Measurements from ENCODE around the gene RTL3.

GRCh38 chrX:78624426-78624825 is 34.7 kb downstream of the RTL3 start:
- TF ChIP-seq ZNF274 (IDR thresholded peaks at IDR 0.05; ENCODE audit: low read length) (no peak), ZNF274 (tag by site-specific recombination; IDR thresholded peaks at IDR 0.05; ENCODE audit: borderline replicate concordance) (no peak), CTCF (tag by site-specific recombination; IDR thresholded peaks at IDR 0.05) (no peak), ZNF324 (tag by site-specific recombination; IDR thresholded peaks at IDR 0.05) (no peak), ATF2 (tag by site-specific recombination; IDR thresholded peaks at IDR 0.05; ENCODE audit: low read depth) (no peak), ZNF585B (tag by site-specific recombination; IDR thresholded peaks at IDR 0.05) (no peak), ZNF362 (tag by site-specific recombination; IDR thresholded peaks at IDR 0.05) (no peak), YY1 (tag by site-specific recombination; IDR thresholded peaks at IDR 0.05) (no peak), ZNF529 (tag by site-specific recombination; IDR thresholded peaks at IDR 0.05; ENCODE audit: insufficient replicate concordance) (no peak), PRDM4 (tag by site-specific recombination; IDR thresholded peaks at IDR 0.05) (no peak), FEZF1 (tag by site-specific recombination; IDR thresholded peaks at IDR 0.05) (no peak), ZNF138 (tag by site-specific recombination; IDR thresholded peaks at IDR 0.05; ENCODE audit: borderline replicate concordance) (no peak), ZNF280C (tag by site-specific recombination; IDR thresholded peaks at IDR 0.05) (no peak)

All from HEK293 (cell line).